Measurements from ENCODE around the gene DYSF.
A peak's percentile ranks its signal among the peaks of the same experiment; 100 is the strongest.

Gene DYSF

GRCh38 chr2:71609029-71609428, 155.7 kb downstream of the DYSF start:
- DNase-seq (ENCODE audit: low read depth, low spot score) = no peak
- no peak overlapping the region for H3K27ac ChIP-seq

DNA sequence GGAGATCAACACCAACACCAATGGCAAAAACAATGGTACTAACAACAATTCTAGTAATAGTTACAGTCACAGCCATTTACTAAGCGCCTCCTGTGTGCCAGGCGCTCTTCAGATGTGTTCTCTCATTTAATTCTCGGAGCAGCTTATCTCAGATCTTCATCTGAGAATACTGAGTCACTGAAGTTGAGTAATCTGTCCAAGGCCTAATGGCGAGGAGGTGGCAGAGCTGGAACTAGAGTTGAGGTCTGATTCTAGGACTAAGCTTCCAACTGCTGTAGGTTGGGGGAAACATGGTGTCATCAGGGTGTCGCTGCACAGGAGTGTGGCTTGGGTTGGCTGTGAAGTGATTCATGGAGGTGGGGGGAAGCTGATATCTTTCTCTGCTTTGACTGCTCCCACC, 156.1 kb downstream of the DYSF start:
- DNase-seq (ENCODE audit: low read depth, low spot score) = peak; percentile 3
- no peak overlapping the region for H3K27ac ChIP-seq

DNA sequence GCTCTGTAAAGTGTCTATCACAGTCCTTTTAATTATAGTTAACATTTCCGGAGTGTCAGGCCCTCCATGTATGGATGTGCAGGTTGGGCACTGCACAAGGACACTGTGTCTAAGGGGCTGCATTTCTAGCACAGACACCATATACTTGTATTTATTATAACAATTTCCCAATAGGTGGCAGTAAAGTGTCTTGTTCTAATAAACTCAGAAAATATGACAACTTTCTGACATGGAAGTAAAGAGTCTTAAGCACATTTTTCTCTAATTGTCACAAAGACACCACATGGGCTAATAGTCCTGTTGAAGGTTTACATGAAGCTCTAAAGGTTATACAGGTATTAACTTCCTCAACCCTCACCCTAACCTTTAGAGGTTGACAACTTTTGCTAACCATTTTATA, 156.6 kb downstream of the DYSF start:
- H3K27ac ChIP-seq = no peak overlapping the region
- DNase-seq (ENCODE audit: low read depth, low spot score) = no peak

GRCh38 chr2:71610671-71611070, 157.3 kb downstream of the DYSF start:
- no peak overlapping the region for H3K27ac ChIP-seq
- DNase-seq (ENCODE audit: low read depth, low spot score) = no peak

- H3K27ac ChIP-seq = no peak overlapping the region
- no peak for DNase-seq (ENCODE audit: low read depth, low spot score)
Measured at GRCh38 chr2:71611247-71611646, 157.9 kb downstream of the DYSF start.

GRCh38 chr2:71611781-71612527, 158.6 kb downstream of the DYSF start:
- no peak overlapping the region for H3K27ac ChIP-seq
- DNase-seq (ENCODE audit: low read depth, low spot score) = no peak

GRCh38 chr2:71612581-71613402, 159.4 kb downstream of the DYSF start:
- no peak for DNase-seq (ENCODE audit: low read depth, low spot score)
- H3K27ac ChIP-seq = no peak overlapping the region

GRCh38 chr2:71613403-71613952, 160.1 kb downstream of the DYSF start:
- no peak for DNase-seq (ENCODE audit: low read depth, low spot score)
- no peak overlapping the region for H3K27ac ChIP-seq

GRCh38 chr2:71613953-71614925, 160.9 kb downstream of the DYSF start:
- DNase-seq (ENCODE audit: low read depth, low spot score) = no peak
- H3K27ac ChIP-seq = no peak overlapping the region

DNA sequence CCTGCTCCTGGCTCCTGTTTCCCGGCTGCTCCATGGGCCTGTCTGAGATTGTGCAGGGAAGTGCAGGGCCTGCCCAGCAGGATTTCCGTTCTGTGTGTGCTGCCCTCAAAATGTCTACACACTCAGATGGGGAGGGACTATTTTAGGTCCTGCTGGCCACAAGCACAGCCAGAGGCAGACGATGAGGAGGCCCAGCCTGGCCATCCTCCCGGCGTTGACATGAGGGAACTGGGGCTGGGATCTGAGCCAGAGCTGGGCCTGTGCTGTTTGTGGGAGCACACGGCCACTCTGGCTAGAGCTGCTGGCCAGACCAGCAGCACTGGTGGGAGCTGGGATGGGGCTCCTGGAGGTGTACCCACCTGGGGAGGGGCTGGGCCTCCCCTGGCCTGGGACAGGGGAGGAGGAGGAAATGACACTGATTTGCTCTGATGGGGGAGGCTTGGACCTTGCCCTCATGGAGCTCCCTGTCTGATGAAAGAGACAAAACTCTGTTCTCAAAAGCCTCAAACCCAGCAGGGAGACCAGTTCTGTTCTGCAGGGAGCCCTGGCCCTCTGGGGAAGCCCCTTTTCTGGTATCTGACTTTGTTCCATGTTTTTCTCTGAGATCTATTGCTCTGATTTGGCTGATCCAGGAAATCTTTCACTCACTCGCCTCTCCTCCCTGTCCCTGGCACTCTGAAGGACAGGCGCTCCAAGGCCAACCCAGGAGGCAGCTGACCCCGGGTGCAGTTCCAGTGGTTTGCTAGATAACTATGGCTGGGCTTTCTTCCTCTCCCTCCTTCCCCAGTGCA, 161.8 kb downstream of the DYSF start:
- H3K27ac ChIP-seq = no peak overlapping the region
- DNase-seq (ENCODE audit: low read depth, low spot score) = no peak

DNA sequence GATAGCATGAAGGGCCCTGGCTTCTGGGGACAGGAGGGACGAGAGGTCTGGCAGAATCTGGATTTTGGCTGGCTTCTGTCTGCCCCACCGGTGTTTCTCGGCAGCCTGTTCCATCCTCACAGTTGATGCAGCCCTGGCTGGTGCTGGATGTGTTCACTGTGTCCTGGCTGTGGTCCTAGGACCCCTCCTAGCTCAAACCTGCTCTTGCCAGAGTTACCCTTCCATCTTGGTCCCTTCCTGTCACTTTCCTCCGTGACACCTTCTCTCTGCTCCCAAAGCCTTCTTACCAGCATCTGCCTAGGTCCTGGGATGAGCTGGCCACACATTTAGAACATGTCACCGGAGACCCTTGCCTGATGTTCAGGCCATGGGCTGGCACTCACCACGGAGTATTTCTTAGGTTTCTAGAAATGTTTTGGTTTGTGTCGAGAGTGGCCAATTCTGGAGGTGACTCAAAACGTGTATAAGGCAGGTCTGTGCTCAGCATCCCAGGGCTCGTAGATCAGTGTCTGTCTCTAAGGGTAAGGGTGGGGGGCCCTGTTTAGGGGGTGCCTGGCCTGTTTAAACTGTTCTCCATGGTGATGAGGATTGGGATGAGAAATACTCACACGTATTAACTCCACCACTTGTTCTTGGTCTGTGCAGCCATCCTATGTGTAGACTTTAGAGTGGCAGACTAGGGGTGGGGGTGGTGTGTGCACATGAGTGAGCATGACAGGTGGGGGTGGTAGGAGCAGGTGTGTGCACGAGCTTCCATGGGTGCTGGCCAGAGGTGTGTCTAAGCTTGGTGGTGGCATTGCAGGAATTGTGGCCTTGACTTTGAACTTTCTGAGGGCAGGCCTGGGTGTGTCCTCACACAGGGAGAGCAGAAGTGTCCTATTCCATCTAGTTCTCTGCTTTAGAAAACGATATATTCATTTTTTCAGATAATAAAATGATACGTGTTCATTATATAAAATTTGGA, 162.7 kb downstream of the DYSF start:
- DNase-seq (ENCODE audit: low read depth, low spot score) = no peak
- H3K27ac ChIP-seq = no peak overlapping the region

- H3K27ac ChIP-seq = no peak overlapping the region
- DNase-seq (ENCODE audit: low read depth, low spot score) = no peak
Measured at GRCh38 chr2:71617266-71617665, 163.9 kb downstream of the DYSF start.

DNA sequence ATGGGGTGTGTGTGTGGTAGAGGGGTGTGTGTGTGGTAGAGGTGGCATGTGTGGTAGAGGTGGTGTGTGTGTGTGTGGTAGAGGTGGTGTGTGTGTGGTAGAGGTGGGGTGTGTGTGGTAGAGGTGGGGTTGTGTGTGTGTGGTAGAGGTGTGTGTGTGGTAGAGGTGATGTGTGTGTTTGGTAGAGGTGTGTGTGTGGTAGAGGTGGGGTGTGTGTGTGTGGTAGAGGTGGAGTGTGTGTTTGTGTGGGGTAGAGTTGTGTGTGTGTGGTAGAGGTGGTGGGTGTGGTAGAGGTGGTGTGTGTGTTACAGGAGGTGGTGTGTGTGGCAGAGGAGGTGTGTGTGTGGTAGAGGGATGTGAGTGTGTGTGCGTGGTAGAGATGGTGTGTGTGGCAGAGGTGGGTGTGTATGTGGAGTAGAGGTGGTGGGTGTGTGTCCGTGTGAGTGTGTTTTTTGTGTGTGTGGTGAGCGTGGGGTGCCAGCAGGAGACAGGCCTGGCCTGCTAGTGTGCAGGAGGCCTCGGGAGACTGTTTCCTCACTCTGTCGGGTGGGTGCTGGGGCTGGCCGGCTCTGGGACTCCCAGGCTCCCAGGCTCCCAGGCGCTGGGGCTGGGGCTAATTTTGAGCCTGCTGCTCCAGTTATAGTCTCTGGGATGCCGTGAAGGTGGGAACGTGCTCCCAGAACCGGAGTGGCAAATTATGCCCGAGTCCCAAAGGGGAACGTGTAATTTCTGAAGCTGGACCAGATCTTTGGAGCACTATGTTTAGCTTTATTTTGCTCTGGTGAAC, 165.2 kb downstream of the DYSF start:
- no peak for DNase-seq (ENCODE audit: low read depth, low spot score)
- no peak overlapping the region for H3K27ac ChIP-seq

- DNase-seq (ENCODE audit: low read depth, low spot score) = no peak
- H3K27ac ChIP-seq = no peak overlapping the region
Measured at GRCh38 chr2:71619230-71619741, 165.9 kb downstream of the DYSF start.

GRCh38 chr2:71620116-71620515, 166.8 kb downstream of the DYSF start:
- H3K27ac ChIP-seq = no peak overlapping the region
- no peak for DNase-seq (ENCODE audit: low read depth, low spot score)

DNA sequence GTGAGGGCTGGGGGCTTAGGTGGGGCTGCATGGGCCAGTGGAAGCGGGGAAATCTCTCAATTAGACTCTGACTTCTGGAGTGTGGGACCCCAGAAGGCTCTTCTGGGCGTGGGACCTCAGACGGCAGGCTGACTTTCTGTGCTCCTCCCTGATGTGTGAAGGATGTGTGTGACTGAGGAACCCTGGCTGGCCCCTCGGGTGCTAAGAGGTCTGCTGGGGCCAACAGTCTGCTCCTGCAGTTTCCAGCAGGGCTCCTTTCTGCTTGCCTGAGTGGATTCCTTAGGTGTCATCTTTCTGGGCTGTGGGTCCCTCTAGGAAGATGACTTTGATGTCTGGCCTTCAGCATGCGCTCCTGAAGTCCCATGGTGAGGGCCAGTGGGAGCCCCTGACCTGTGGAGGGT, 167.5 kb downstream of the DYSF start:
- DNase-seq (ENCODE audit: low read depth, low spot score) = no peak
- no peak overlapping the region for H3K27ac ChIP-seq

DNA sequence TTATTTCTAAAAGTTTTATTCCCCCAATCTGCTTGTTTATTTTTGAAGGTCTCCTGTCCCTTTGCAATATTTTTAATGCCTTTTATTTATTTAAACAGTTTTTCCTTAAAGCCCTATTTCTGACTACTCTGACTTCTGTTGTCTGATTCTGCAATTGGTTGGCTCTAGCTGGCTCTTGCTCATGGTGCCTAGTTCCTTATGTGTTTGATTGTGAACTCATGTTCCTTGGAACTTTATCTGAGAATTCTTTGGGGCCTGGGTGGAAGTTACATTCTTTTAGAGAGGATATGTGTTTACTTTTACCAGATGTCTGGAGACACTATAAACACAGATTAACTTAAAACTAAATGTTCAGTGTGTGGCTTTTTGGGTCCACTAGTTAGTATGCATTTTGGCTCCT, 175.9 kb downstream of the DYSF start:
- no peak for DNase-seq (ENCODE audit: low read depth, low spot score)
- no peak overlapping the region for H3K27ac ChIP-seq

All from epithelial cell of prostate (primary cell).